ENCODE results near the gene ZFTA. TPM values are rescaled to one million over a fixed set of nuclear protein-coding genes. Genes with fewer than 3 reads are reported as not detected.

The ZFTA gene
- total RNA-seq, 4 donors from 2014 or later: 15.8 to 41.9 (median 26.6) TPM

GRCh38 chr11:63793161-63793560 lies 24.6 kb upstream of the ZFTA start:
- Histone ChIP-seq H3K27me3 (no peaks in the 10 kb centered on the region), H3K27ac (replicated peaks in 1 of 4) (no peak overlapping the region), H3K4me1 (no peaks in the 10 kb centered on the region), H3K36me3 (no peaks in the 10 kb centered on the region), H3K9me3 (peaks cover 0 to 17% (median 13%) of the 10 kb centered on the region in 4 donors), H3K4me3 (no peak overlapping the region)
- intact Hi-C loops (cut with DNase I): no loop called here
- TF ChIP-seq POLR2AphosphoS5 (IDR thresholded peaks at IDR 0.05) (no peak), EP300 (IDR thresholded peaks at IDR 0.05) (no peak), POLR2A (IDR thresholded peaks at IDR 0.05; ENCODE audit: low read depth) (no peak), CTCF (IDR thresholded peaks at IDR 0.05) (no peak)
- DNase-seq (ENCODE audit: extremely low spot score): no peak

GRCh38 chr11:63791495-63792167 lies 23.1 kb upstream of the ZFTA start:
- Histone ChIP-seq H3K36me3 (no peaks in the 10 kb centered on the region), H3K4me1 (no peaks in the 10 kb centered on the region), H3K9me3 (peaks cover 0 to 17% (median 13%) of the 10 kb centered on the region in 4 donors), H3K27ac (replicated peaks in 1 of 4) (no peak overlapping the region), H3K27me3 (no peaks in the 10 kb centered on the region), H3K4me3 (no peak overlapping the region)
- intact Hi-C loops (cut with DNase I): no loop called here
- WGBS: 93% methylated on average over 6 of the region's 6 CpGs
- DNase-seq (ENCODE audit: extremely low spot score): no peak
- TF ChIP-seq POLR2A (IDR thresholded peaks at IDR 0.05; ENCODE audit: low read depth): no peak
- no peak for TF ChIP-seq CTCF (IDR thresholded peaks at IDR 0.05)
- TF ChIP-seq POLR2AphosphoS5 (IDR thresholded peaks at IDR 0.05): no peak
- TF ChIP-seq EP300 (IDR thresholded peaks at IDR 0.05): no peak

GRCh38 chr11:63785823-63786222 lies 17.2 kb upstream of the ZFTA start:
- intact Hi-C loops (cut with DNase I): no loop called here
- DNase-seq (ENCODE audit: extremely low spot score): no peak
- Histone ChIP-seq H3K4me3 (no peak overlapping the region), H3K4me1 (no peaks in the 10 kb centered on the region), H3K9me3 (peaks cover 0 to under 1% (median 0%) of the 10 kb centered on the region in 4 donors), H3K27me3 (no peaks in the 10 kb centered on the region), H3K36me3 (no peaks in the 10 kb centered on the region), H3K27ac (replicated peaks in 1 of 4) (no peak overlapping the region)
- TF ChIP-seq CTCF (IDR thresholded peaks at IDR 0.05): no peak
- no peak for TF ChIP-seq POLR2A (IDR thresholded peaks at IDR 0.05; ENCODE audit: low read depth)
- no peak for TF ChIP-seq EP300 (IDR thresholded peaks at IDR 0.05)
- TF ChIP-seq POLR2AphosphoS5 (IDR thresholded peaks at IDR 0.05): no peak
- WGBS: 94% methylated on average over 1 of the region's 1 CpG

- no peaks in the 10 kb centered on the region for H3K9me3 ChIP-seq
- no peaks in the 10 kb centered on the region for H3K4me1 ChIP-seq
- no peaks in the 10 kb centered on the region for H3K27me3 ChIP-seq
- DNase-seq (ENCODE audit: extremely low spot score): no peak
- TF ChIP-seq POLR2A (IDR thresholded peaks at IDR 0.05; ENCODE audit: low read depth) (no peak), EP300 (IDR thresholded peaks at IDR 0.05) (no peak), POLR2AphosphoS5 (IDR thresholded peaks at IDR 0.05) (no peak), CTCF (IDR thresholded peaks at IDR 0.05) (no peak)
- WGBS: 46% methylated on average over 7 of the region's 7 CpGs
- no peaks in the 10 kb centered on the region for H3K36me3 ChIP-seq
- intact Hi-C loops (cut with DNase I): no loop called here
- H3K4me3 ChIP-seq: no peak overlapping the region
- no peak overlapping the region for H3K27ac ChIP-seq (replicated peaks in 1 of 4)
Measured at GRCh38 chr11:63783925-63784592, 15.5 kb upstream of the ZFTA start.

Data from esophagus muscularis mucosa (tissue), 4 donors.